ENCODE measurements around the gene BBS4. TPM values are rescaled to one million over a fixed set of nuclear protein-coding genes. Genes with fewer than 3 reads are reported as not detected.
"Not testable (repeated sequence)": the region's sequence is repeated elsewhere in the genome, so short reads cannot be mapped to it uniquely, and the experiment has no call there.

BBS4 gene
- 24.8 and 49.8 TPM in 2 replicates for total RNA-seq (2014; rRNA removed; shearing (Covaris generic))

GRCh38 chr15:72685925-72686794 lies at the start of gene BBS4, which contains the start of gene HIGD2B:
Gene BBS4, plus strand, starts transcription at chr15:72686207. Its CDS starts 21 bp downstream, at chr15:72686228.
Gene HIGD2B, minus strand, starts transcription at chr15:72686182. Its CDS starts 9,808 bp downstream, at chr15:72676374.
- peak; percentile 91 for DNase-seq (ENCODE audit: low spot score)

- peak; percentile 63 for DNase-seq (ENCODE audit: low spot score)
Observed at GRCh38 chr15:72636519-72637282, 49.3 kb upstream of the BBS4 start.

GRCh38 chr15:72639759-72640483 lies 46.1 kb upstream of the BBS4 start:
- not testable (repeated sequence) for DNase-seq (ENCODE audit: low spot score)

- DNase-seq (ENCODE audit: low spot score) = not testable (repeated sequence)
Observed at GRCh38 chr15:72642271-72642670, 43.7 kb upstream of the BBS4 start.

- DNase-seq (ENCODE audit: low spot score) = not testable (repeated sequence)
Observed at GRCh38 chr15:72648631-72649253, 37.3 kb upstream of the BBS4 start.

GRCh38 chr15:72654397-72654796 lies 31.6 kb upstream of the BBS4 start, which contains the start of gene GOLGA6B:
Gene GOLGA6B, plus strand, starts transcription at chr15:72654697. Its CDS starts 41 bp downstream, at chr15:72654738.
- not testable (repeated sequence) for DNase-seq (ENCODE audit: low spot score)

GRCh38 chr15:72656014-72656413 lies 30.0 kb upstream of the BBS4 start:
- DNase-seq (ENCODE audit: low spot score) = not testable (repeated sequence)

- DNase-seq (ENCODE audit: low spot score) = not testable (repeated sequence)
Observed at GRCh38 chr15:72661081-72661480, 24.9 kb upstream of the BBS4 start.

GRCh38 chr15:72663931-72664330 lies 22.1 kb upstream of the BBS4 start:
- DNase-seq (ENCODE audit: low spot score) = not testable (repeated sequence)

- not testable (repeated sequence) for DNase-seq (ENCODE audit: low spot score)
Observed at GRCh38 chr15:72665706-72666105, 20.3 kb upstream of the BBS4 start.

GRCh38 chr15:72669803-72670202 lies 16.2 kb upstream of the BBS4 start:
- DNase-seq (ENCODE audit: low spot score) = not testable (repeated sequence)

GRCh38 chr15:72670656-72671352 lies 15.2 kb upstream of the BBS4 start:
- DNase-seq (ENCODE audit: low spot score) = peak; percentile 60

- no peak for DNase-seq (ENCODE audit: low spot score)
Observed at GRCh38 chr15:72671525-72671924, 14.5 kb upstream of the BBS4 start.

GRCh38 chr15:72676838-72677237 lies 9.2 kb upstream of the BBS4 start:
- no peak for DNase-seq (ENCODE audit: low spot score)

- DNase-seq (ENCODE audit: low spot score) = no peak
Observed at GRCh38 chr15:72680931-72681330, 5.1 kb upstream of the BBS4 start.

- DNase-seq (ENCODE audit: low spot score) = no peak
Observed at GRCh38 chr15:72682772-72683171, 3.2 kb upstream of the BBS4 start.

GRCh38 chr15:72685301-72685924 lies 594 bp upstream of the BBS4 start:
- no peak for DNase-seq (ENCODE audit: low spot score)

- DNase-seq (ENCODE audit: low spot score) = no peak
Observed at GRCh38 chr15:72688697-72689096, 2.7 kb downstream of the BBS4 start.

GRCh38 chr15:72690938-72691337 lies 4.9 kb downstream of the BBS4 start:
- no peak for DNase-seq (ENCODE audit: low spot score)

GRCh38 chr15:72698938-72699337 lies 12.9 kb downstream of the BBS4 start:
- no peak for DNase-seq (ENCODE audit: low spot score)
